Prostate gland (tissue), 2 donors: ENCODE data around the gene BOD1L1. TPM values are rescaled to one million over a fixed set of nuclear protein-coding genes. Genes with fewer than 3 reads are reported as not detected.

Experiments used
- DNase-seq: peaks from one replicate; pipeline ENCODE4 v3.0.0-alpha.2; 2019; ENCODE audit warnings: low spot score
- H3K27ac ChIP-seq, 2 donors: fragments of 200-600 bp; sonication (generic); 2 replicates each; pipeline ENCODE4 v1.5.1; 2017 to 2019
- H3K27me3 ChIP-seq: fragments of 200-600 bp; sonication (generic); replicated peaks from 2 replicates; pipeline ENCODE4 v1.5.1; 2019; ENCODE audit not compliant: insufficient read depth
- H3K36me3 ChIP-seq, 2 donors: fragments of 200-600 bp; sonication (generic); 1 replicate in 1 of 2; 2 replicates in 1 of 2; pipeline versions ENCODE4 v1.5.1 to v1.8.1; 2017 to 2019
- H3K4me1 ChIP-seq: fragments of 200-600 bp; sonication (generic); replicated peaks from 2 replicates; pipeline ENCODE4 v1.5.1; 2019
- H3K4me3 ChIP-seq, 2 donors: fragments of 200-600 bp; sonication (generic); 2 replicates each; pipeline ENCODE4 v1.5.1; 2017 to 2019
- H3K9me3 ChIP-seq: fragments of 200-600 bp; sonication (generic); 2 replicates; pipeline ENCODE4 v1.5.1; 2017
- CTCF ChIP-seq, 4 experiments: fragments of 200-600 bp in 2 of 4; fragments of 450-650 bp in 2 of 4; sonication (generic) in 2 of 4; IDR thresholded peaks; 1 replicate in 3 of 4; 2 replicates in 1 of 4; pipeline ENCODE4 v1.5.1; 2016 to 2019; ENCODE audit warnings: antibody characterized with exemption in 4 of 4, mild to moderate bottlenecking in 2 of 4, moderate library complexity in 2 of 4
- POLR2A ChIP-seq: fragments of 450-650 bp; IDR thresholded peaks from one replicate; pipeline ENCODE4 v1.6.1; 2016; ENCODE audit warnings: antibody characterized with exemption, mild to moderate bottlenecking
- POLR2AphosphoS5 ChIP-seq: sonication (generic); formaldehyde crosslinking; IDR thresholded peaks from one replicate; pipeline ENCODE4 v1.6.1; 2017; ENCODE audit warnings: antibody characterized with exemption
- WGBS: methylation state at CpG from one replicate; pipeline ENCODE4 v1.1.5; 2018; 5-methylcytosine and 5-hydroxymethylcytosine counted together
- intact Hi-C: fragments of 100-400 bp; cut with DNase I; formaldehyde crosslinking; loops from one replicate; pipeline ENCODE4 v1.14.2; 2022
- total RNA-seq, 2 donors: library from RNA; depleted of rRNA; stranded (reverse); fragments of >200 nt; gene quantifications; one replicate each; pipeline ENCODE4 v1.1.0, GENCODE V29; 2016

Gene BOD1L1
- total RNA-seq, 2 donors from 2014 or later = 27.7 to 73.6 TPM

GRCh38 chr4:13626492-13627177 lies 890 bp downstream of the BOD1L1 start:
- no peaks in the 10 kb centered on the region for H3K4me1 ChIP-seq
- no peak for DNase-seq
- TF ChIP-seq POLR2A = no peak
- no peak for TF ChIP-seq POLR2AphosphoS5
- no peak for TF ChIP-seq CTCF (IDR thresholded peaks at IDR 0.05)
- WGBS = 3% methylated on average over 9 of the region's 9 CpGs
- H3K27ac ChIP-seq = no peak overlapping the region
- no peaks in the 10 kb centered on the region for H3K27me3 ChIP-seq
- no peaks in the 10 kb centered on the region for H3K9me3 ChIP-seq
- H3K4me3 ChIP-seq = peak overlapping the region; percentile 61 to 67
- no peaks in the 10 kb centered on the region for H3K36me3 ChIP-seq
- intact Hi-C loops = no loop called here

GRCh38 chr4:13618212-13618806 lies 9.2 kb downstream of the BOD1L1 start:
- peaks cover 0 to 2% of the 10 kb centered on the region in 2 donors for H3K36me3 ChIP-seq
- no peaks in the 10 kb centered on the region for H3K9me3 ChIP-seq

GRCh38 chr4:13617801-13618200 lies 9.7 kb downstream of the BOD1L1 start:
- TF ChIP-seq CTCF (IDR thresholded peaks at IDR 0.05) = no peak
- no peak for TF ChIP-seq POLR2AphosphoS5
- TF ChIP-seq POLR2A = no peak
- Histone ChIP-seq H3K9me3 (no peaks in the 10 kb centered on the region), H3K27ac (no peak overlapping the region), H3K4me1 (no peaks in the 10 kb centered on the region), H3K4me3 (no peak overlapping the region), H3K27me3 (no peaks in the 10 kb centered on the region), H3K36me3 (peaks cover 0 to 7% of the 10 kb centered on the region in 2 donors)
- no peak for DNase-seq
- 81% methylated on average over 3 of the region's 3 CpGs for WGBS
- intact Hi-C loops = no loop called here

More at GRCh38 chr4:13618212-13618806, 9.2 kb downstream of the BOD1L1 start:
- no peak for DNase-seq
- WGBS = 74% methylated on average over 2 of the region's 2 CpGs
- Histone ChIP-seq H3K27ac (no peak overlapping the region), H3K27me3 (no peaks in the 10 kb centered on the region), H3K4me3 (no peak overlapping the region), H3K4me1 (no peaks in the 10 kb centered on the region)
- TF ChIP-seq POLR2A (no peak), POLR2AphosphoS5 (no peak), CTCF (IDR thresholded peaks at IDR 0.05) (no peak)
- intact Hi-C loops = no loop called here

- TF ChIP-seq POLR2A = no peak
- TF ChIP-seq POLR2AphosphoS5 = no peak
- TF ChIP-seq CTCF (IDR thresholded peaks at IDR 0.05) = no peak
- no peak for DNase-seq
- intact Hi-C loops = no loop called here
- Histone ChIP-seq H3K27me3 (no peaks in the 10 kb centered on the region), H3K27ac (no peak overlapping the region), H3K9me3 (no peaks in the 10 kb centered on the region), H3K36me3 (peaks cover 0 to 7% of the 10 kb centered on the region in 2 donors), H3K4me3 (no peak overlapping the region), H3K4me1 (no peaks in the 10 kb centered on the region)
- WGBS = 96% methylated on average over 4 of the region's 4 CpGs
These were observed 10.9 kb downstream of the BOD1L1 start for GRCh38 chr4:13616597-13616996.

GRCh38 chr4:13615161-13615560 lies 12.4 kb downstream of the BOD1L1 start:
- Histone ChIP-seq H3K4me1 (no peaks in the 10 kb centered on the region), H3K27ac (no peak overlapping the region), H3K9me3 (no peaks in the 10 kb centered on the region), H3K4me3 (no peak overlapping the region), H3K27me3 (no peaks in the 10 kb centered on the region), H3K36me3 (peaks cover 0 to 7% of the 10 kb centered on the region in 2 donors)
- TF ChIP-seq POLR2A (no peak), CTCF (IDR thresholded peaks at IDR 0.05) (no peak), POLR2AphosphoS5 (no peak)
- no peak for DNase-seq
- intact Hi-C loops = no loop called here
- WGBS = 82% methylated on average over 3 of the region's 3 CpGs
